Fibroblast of the conjunctiva (primary cell): ENCODE results near the gene SCN4B.

Experiments used
- DNase-seq: peaks from one replicate; pipeline ENCODE4 v3.0.0-alpha.2; 2010; ENCODE audit warnings: low read depth

SCN4B gene

DNA sequence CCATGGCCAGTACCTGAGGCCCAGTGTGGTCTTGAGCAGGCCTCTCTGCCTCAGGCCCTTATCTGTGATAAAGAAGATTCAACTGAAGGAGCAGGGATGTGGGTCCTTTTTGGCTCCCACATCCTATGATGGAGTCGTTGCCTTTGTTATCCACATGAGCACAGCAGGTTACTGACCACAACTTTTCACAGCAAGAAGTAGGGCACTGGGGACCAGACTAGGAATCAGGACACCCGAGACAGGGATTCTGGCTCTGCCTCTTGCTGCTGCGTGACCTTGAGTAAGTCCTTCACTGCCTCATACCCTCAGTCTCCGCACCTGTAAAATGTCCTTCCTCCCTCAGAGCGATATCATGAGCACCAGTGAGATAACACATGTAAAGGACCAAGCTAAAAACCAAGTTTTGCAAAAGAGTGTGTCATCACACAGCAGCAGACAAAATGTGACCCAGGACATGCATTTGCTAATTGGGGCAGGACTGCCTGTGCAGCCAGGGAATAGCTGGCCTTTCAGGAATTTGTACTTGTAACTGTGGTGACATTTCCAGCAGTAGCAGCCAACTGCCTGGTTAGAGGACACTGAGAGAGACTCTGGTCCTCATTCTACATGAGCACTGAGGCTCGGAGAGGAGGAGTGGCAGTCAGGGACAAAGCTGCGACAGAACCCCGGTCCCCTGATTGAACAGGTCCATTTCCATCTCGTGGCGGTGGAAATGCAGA is 52.6 kb downstream of the SCN4B start:
- no peak for DNase-seq

DNA sequence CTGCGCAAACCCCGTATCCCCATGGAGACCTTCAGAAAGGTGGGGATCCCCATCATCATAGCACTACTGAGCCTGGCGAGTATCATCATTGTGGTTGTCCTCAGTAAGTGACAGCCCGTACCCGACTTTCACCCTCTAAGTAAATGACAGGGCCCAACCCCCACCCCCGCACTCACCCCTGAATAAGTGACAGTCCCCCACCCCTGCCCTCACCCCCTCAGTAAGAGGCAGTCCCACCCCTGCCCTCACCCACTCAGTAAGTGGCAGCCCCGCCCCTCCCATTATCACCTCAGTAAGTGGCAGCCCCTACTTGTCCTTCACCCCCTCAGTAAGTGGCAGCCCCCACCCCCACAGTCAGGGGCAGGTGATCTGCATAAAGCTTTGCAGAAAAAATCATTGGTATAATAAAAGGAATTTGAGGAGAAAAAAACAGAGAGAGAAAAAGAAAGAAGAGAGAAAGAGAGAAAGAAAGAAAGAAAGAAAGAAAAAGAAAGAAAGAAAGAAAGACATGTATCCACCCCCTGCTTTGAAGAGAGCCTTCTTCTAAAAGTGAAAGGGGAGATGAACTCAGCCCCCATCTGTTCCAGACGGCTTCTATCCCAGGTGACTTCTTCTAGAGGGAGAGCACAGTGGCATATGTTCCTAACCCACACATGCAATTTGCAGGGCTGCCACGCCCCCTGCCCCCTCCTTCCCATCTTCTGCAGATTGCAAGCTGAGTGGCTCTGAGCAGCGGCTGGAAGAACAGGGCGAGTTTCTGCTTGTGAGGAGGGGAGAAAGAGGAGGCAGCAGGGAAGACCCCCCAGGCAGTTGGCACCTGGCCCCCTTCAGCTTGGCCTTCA is 53.4 kb downstream of the SCN4B start:
- DNase-seq = no peak

DNA sequence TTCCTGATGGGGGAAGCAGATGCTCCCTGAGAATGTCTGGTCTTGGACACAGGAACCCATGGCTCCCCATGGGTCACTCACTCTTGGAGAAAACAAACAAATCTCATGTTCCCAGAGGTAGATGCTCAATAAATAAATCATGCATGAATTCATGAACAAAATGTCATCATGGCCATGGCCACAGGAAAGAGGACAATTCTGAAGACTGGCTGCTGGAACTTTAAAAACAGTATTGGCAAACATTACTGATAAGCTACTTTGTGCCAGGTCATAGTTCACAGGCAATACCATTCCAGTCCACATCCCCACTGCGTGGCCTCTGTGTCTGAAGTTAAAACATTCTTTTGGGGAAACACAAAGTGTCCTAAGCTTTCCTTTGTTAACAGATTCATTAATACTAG is 56.7 kb downstream of the SCN4B start:
- DNase-seq = no peak

DNA sequence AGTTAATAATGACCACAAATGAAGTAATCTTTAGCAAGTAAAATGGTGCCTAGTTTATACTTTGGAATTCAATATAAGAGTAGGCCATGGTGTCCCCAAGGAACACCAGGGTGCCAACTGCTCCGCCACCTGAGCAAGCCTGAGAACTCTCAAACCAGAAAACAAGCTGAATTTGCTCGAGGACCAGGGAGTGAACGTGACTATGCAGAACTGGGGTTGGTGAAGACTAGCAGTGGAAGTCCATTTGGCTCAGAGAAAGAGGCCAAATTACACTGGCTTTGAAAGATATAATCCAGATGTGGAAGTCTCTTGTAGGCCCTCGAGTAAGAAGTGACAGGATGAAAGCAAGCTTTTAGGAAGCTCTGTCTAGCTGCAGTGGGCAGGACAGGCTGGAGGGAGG is 57.1 kb downstream of the SCN4B start:
- no peak for DNase-seq

DNA sequence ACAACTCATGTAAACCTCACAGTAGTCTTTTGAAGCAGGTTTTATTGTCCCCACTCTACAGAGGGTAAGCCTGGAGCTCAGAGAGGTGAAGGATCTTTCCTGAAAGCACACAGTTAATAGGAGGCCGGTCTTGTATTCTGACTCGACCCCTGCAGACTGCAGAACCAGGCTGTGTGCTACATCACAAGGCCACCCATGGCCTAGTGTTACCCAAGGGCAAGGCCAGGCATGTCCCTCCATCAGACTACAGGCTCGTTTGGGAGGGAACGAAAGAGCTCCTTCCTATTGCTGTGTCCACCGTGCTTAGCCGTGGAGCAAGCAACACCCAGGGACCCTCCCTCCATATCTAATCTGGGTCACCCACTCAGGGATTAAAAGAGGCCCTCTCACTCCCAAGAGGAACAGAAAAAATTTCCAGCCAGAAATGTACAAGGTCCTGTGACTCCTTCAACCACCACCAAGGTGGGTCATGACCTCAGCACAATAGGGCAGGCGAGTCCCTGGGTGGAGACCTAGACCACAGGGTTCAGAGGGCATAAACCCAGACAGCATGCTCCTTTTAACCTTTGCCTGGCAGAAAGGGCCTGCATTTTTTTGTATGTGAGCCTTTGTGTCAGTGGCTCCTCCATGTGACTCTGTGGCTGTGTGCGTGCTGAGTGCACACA is 59.6 kb downstream of the SCN4B start:
- no peak for DNase-seq

DNA sequence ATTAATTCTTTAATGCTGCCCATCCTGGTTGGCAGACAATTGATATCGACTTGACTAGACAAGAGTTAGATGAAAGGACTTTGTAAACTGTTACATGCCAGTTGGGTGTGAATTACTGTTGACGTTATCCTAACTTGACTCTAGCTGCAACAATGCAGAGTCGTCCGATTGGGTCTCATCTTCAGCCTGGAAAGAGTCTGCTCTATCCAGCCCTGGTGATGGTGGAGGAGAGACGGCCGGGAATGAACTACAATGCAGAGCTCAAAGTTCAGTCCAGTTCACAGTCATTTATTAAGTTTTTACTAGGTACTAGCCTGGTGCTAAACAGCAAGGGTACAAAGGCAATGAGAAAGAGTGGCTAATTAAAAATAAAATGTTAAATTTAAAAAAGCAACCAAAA is 60.9 kb downstream of the SCN4B start:
- no peak for DNase-seq

DNA sequence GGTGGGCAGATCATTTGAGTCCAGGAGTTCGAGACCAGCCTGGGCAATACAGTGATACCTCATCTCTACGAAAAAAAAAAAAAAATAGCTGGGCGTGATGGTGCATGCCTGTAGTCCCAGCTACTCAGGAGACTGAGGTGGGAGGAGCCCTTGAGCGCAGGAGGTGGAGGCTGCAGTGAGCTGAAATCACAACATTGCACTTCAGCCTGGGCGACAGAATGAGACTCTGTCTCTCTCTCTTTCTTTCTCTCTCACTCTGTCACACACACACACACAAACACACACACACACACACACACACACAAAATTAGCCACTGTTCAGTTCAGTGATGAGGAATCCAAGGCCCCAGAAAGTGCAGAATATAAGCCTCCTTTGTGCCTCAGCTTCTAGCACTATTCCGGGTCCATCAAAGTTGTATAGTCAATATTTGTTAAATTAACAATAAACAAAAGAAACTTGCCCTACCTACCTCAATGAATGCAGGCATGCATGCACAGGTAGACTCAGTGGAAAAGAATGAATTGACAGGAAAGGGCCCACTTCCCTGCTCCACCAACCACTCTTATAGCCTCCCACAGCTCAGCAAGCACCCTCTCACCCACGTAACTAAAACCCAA is 62.0 kb downstream of the SCN4B start:
- DNase-seq = no peak

DNA sequence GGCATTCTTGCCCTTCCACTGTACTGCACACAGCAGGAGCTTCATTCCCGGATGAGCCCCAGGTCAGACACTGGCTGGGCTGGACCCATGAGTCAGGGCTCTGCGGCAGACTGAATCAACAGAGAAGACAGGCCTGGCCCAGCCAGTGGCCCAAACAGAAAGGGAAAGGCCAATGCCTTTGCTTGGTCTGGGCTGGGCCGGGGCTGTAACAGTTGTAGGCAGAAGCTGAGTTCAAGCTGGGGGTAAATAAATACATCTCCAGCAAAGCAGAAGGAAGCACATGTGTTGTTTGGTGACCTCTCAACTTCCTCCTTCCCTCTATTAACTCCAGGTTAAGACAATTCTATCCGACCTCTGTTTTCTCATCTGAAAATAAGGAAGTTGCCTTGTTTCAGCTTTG is 64.1 kb downstream of the SCN4B start:
- no peak for DNase-seq

DNA sequence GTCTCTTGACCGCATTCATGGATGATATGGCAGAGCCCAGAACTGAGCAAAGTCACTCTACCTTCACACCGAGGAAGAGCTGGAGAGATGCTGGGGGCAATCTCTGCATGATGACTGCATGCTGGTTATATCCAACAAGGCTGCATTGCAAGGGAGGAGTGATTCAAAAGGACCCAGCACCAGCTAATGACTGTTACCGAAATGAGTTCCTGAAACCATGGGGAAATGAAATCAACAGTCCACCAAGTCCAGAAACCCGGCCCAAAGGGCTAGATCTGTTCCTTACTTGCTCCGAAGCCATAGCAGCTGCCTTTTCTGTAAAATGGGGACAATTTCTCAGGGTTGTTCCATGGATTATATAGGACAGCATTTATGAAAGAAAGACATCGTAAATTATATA is 64.7 kb downstream of the SCN4B start:
- DNase-seq = no peak

DNA sequence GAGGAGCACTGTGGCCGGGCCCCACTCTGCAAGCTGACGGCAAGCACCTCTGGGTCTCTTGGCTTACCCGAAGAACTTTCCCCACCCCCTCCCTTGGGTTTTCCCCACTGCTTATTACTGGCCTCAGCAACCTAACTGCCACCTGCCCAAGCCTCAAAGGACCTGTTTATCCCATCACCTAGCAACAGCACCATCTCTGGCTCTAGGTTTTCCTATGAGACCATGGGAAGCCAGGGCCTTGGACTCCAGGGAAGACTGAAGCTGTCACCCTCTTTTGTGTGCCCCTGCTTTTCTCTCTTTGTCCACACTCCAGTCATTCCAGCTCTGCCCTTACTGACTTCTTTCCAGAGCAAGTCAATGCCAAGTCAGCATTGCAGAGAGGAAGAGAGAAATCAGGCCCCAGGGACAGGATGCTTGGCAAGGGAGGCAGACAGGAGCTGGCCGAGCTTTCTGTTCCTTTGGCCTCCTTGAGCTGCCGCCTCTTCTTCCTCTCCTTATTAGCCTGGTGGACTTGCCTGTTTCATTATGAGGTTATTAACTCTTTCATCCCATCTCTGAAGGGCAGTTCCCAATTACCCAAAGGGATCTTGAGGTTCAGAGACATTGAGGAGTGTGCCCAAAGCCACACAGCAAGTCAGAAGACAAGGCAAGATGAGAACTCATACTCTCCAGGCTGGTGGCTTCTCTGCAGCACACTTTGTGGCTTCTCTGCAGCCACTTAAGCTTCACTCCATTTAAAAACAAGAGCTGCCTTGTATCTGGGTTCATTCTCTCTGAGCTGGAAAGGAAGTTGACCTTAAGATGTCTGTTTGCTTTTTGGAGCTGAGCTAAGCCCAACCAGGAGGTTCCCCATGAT is 65.5 kb downstream of the SCN4B start, which contains the start of gene SMIM35:
Gene SMIM35, minus strand, starts transcription at position 51 of the 856 bp plus-strand sequence. CDS start 206 bp downstream, outside the sequence.
- DNase-seq = no peak

DNA sequence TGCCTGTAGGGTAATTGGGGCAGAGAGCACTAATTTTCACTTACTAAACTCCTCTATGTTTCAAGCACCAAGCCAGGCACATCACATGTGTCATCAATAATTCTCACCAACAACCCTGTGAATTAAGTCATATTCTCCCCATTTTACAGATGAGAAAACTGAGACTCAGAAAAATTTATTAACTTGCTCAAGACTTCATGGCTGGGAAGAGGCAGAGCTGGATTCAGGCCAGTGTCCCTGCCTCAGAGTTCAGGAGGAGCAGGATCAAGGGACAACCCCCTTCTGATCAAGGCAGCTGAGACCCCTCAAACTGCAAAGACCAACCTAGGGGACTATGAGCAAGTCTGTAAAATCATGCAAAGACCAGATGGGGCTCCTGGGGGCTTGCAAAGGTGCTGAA is 68.0 kb downstream of the SCN4B start:
- DNase-seq = no peak

DNA sequence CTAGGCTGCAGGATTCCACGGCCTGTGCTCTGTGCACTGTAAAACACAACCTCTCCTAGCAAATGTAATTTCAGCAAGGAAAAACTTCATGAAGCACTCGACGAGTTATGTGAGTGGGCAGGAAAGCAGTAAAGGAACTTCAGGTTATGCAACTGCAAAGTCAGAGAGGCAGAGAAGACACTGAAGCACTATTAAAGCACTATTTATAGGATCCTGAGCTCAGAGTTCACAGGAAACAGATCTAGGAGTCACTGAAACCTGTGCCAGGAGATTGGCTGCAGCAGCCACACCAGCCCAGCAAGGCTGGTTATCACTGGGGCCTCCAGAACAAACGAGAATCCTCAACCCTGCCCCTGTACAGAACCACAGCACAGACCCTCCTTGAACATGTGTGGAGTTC is 68.4 kb downstream of the SCN4B start:
- DNase-seq = no peak
